ENCODE results near the gene ST6GALNAC5.

ST6GALNAC5 gene

GRCh38 chr1:76944942-76945341 is 77.7 kb downstream of the ST6GALNAC5 start:
- H3K9me3 ChIP-seq (ENCODE audit: control extremely low read depth in 1 of 5, control insufficient read depth in 4 of 5, insufficient read depth in 2 of 5, low read depth in 1 of 5, low read length in 4 of 5): no peaks in the 10 kb centered on the region
- H3K4me1 ChIP-seq (ENCODE audit: control extremely low read depth in 1 of 4, control insufficient read depth in 4 of 4, insufficient read depth in 4 of 4, low read length in 3 of 4): no peaks in the 10 kb centered on the region
- H3K4me3 ChIP-seq (ENCODE audit: control insufficient read depth in 1 of 7, extremely low read depth in 1 of 7, insufficient read depth in 4 of 7, low read depth in 2 of 7, low read length in 6 of 7): no peak overlapping the region
- 100% methylated on average over 1 of the region's 2 CpGs for WGBS (ENCODE audit: insufficient coverage)
- no peaks in the 10 kb centered on the region for H3K36me3 ChIP-seq (ENCODE audit: control insufficient read depth in 4 of 4, insufficient read depth in 4 of 4, low read length in 3 of 4)
- ChIA-PET CTCF (no interaction called here), POLR2A (no interaction called here)
- no peak for DNase-seq
- H3K27me3 ChIP-seq (replicated peaks in 2 of 5; ENCODE audit: control insufficient read depth in 4 of 5, insufficient read depth in 5 of 5, low read length in 4 of 5): no peaks in the 10 kb centered on the region
- H3K27ac ChIP-seq (ENCODE audit: insufficient read depth in 1 of 2, low read depth in 1 of 2, low read length in 2 of 2, poor library complexity in 1 of 2, severe bottlenecking in 2 of 2): no peak overlapping the region

DNA sequence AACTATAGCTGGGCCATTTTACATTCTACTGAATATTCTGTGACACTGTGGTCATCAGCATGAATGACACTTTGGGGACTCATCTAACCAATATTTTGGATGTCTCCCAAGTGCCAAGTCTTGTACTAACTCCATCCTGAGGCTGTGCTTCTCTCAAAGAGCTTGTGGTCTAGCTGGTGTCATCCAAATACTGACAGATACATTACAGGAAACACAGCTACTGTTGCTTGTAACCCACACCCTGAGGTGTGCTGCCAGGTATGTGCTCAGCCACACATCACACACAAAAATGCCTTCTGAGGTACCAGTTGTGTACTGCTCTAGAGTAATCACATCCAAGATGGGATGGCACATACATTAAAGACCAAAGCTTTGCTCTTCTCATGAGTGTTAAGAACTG is 81.6 kb downstream of the ST6GALNAC5 start:
- Histone ChIP-seq H3K27me3 (replicated peaks in 2 of 5; ENCODE audit: control insufficient read depth in 4 of 5, insufficient read depth in 5 of 5, low read length in 4 of 5) (no peaks in the 10 kb centered on the region), H3K4me3 (ENCODE audit: control insufficient read depth in 1 of 7, extremely low read depth in 1 of 7, insufficient read depth in 4 of 7, low read depth in 2 of 7, low read length in 6 of 7) (no peak overlapping the region), H3K9me3 (ENCODE audit: control extremely low read depth in 1 of 5, control insufficient read depth in 4 of 5, insufficient read depth in 2 of 5, low read depth in 1 of 5, low read length in 4 of 5) (no peaks in the 10 kb centered on the region), H3K27ac (ENCODE audit: insufficient read depth in 1 of 2, low read depth in 1 of 2, low read length in 2 of 2, poor library complexity in 1 of 2, severe bottlenecking in 2 of 2) (no peak overlapping the region), H3K36me3 (ENCODE audit: control insufficient read depth in 4 of 4, insufficient read depth in 4 of 4, low read length in 3 of 4) (no peaks in the 10 kb centered on the region), H3K4me1 (ENCODE audit: control extremely low read depth in 1 of 4, control insufficient read depth in 4 of 4, insufficient read depth in 4 of 4, low read length in 3 of 4) (no peaks in the 10 kb centered on the region)
- no peak for DNase-seq
- CTCF ChIA-PET: no interaction called here
- POLR2A ChIA-PET: no interaction called here

DNA sequence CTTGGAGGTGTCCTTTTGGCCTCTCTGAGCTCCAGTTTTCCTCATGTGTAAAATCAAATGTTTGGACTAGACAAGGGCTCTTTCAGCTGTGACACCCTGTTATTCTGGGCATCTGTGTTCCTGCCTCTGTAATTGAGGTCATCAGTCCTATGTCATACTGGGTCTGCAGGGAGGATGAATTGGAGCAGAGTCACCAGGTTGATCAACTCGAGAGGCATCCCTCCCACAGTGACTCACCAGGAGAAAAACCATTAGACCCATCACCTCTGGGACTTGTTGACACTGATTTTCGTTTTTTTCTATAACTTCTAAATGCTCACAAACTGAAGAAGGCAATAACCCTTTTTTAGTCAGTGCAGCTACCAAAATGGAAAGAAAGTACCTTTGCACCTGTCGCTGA is 82.2 kb downstream of the ST6GALNAC5 start:
- POLR2A ChIA-PET: no interaction called here

GRCh38 chr1:76950306-76950705 is 83.0 kb downstream of the ST6GALNAC5 start:
- Histone ChIP-seq H3K9me3 (ENCODE audit: control extremely low read depth in 1 of 5, control insufficient read depth in 4 of 5, insufficient read depth in 2 of 5, low read depth in 1 of 5, low read length in 4 of 5) (no peaks in the 10 kb centered on the region), H3K4me3 (ENCODE audit: control insufficient read depth in 1 of 7, extremely low read depth in 1 of 7, insufficient read depth in 4 of 7, low read depth in 2 of 7, low read length in 6 of 7) (no peak overlapping the region), H3K27me3 (replicated peaks in 2 of 5; ENCODE audit: control insufficient read depth in 4 of 5, insufficient read depth in 5 of 5, low read length in 4 of 5) (no peaks in the 10 kb centered on the region), H3K27ac (ENCODE audit: insufficient read depth in 1 of 2, low read depth in 1 of 2, low read length in 2 of 2, poor library complexity in 1 of 2, severe bottlenecking in 2 of 2) (no peak overlapping the region), H3K4me1 (ENCODE audit: control extremely low read depth in 1 of 4, control insufficient read depth in 4 of 4, insufficient read depth in 4 of 4, low read length in 3 of 4) (no peaks in the 10 kb centered on the region), H3K36me3 (ENCODE audit: control insufficient read depth in 4 of 4, insufficient read depth in 4 of 4, low read length in 3 of 4) (no peaks in the 10 kb centered on the region)
- POLR2A ChIA-PET: no interaction called here
- 93% methylated on average over 1 of the region's 2 CpGs for WGBS (ENCODE audit: insufficient coverage)
- CTCF ChIA-PET: no interaction called here
- DNase-seq: no peak

More for the DNA sequence above, 82.2 kb downstream of the ST6GALNAC5 start:
- no peak for DNase-seq
- CTCF ChIA-PET: no interaction called here
- WGBS (ENCODE audit: insufficient coverage): 95% methylated on average over 3 of the region's 3 CpGs
- no peaks in the 10 kb centered on the region for H3K9me3 ChIP-seq (ENCODE audit: control extremely low read depth in 1 of 5, control insufficient read depth in 4 of 5, insufficient read depth in 2 of 5, low read depth in 1 of 5, low read length in 4 of 5)
- H3K4me1 ChIP-seq (ENCODE audit: control extremely low read depth in 1 of 4, control insufficient read depth in 4 of 4, insufficient read depth in 4 of 4, low read length in 3 of 4): no peaks in the 10 kb centered on the region
- no peaks in the 10 kb centered on the region for H3K36me3 ChIP-seq (ENCODE audit: control insufficient read depth in 4 of 4, insufficient read depth in 4 of 4, low read length in 3 of 4)
- H3K4me3 ChIP-seq (ENCODE audit: control insufficient read depth in 1 of 7, extremely low read depth in 1 of 7, insufficient read depth in 4 of 7, low read depth in 2 of 7, low read length in 6 of 7): no peak overlapping the region
- no peak overlapping the region for H3K27ac ChIP-seq (ENCODE audit: insufficient read depth in 1 of 2, low read depth in 1 of 2, low read length in 2 of 2, poor library complexity in 1 of 2, severe bottlenecking in 2 of 2)
- H3K27me3 ChIP-seq (replicated peaks in 2 of 5; ENCODE audit: control insufficient read depth in 4 of 5, insufficient read depth in 5 of 5, low read length in 4 of 5): no peaks in the 10 kb centered on the region

DNA sequence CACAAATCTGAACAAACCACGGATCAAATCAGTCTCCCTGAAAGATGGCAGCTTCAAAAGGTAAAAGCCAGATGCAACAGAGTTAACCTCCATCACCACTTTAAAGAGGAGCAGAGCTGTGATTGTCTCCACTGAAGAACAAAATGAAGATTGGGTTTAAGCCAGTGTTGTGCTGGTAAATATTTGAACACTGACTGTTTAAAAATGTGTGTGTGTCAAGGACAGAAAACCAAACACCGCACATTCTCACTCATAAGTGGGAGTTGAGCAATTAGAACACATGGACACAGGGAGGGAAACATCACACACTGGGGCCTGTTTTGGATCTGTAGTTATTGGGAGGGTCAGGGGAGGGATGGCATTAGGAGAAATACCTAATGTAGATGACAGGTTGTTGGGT is 83.9 kb downstream of the ST6GALNAC5 start:
- Histone ChIP-seq H3K4me3 (ENCODE audit: control insufficient read depth in 1 of 7, extremely low read depth in 1 of 7, insufficient read depth in 4 of 7, low read depth in 2 of 7, low read length in 6 of 7) (no peak overlapping the region), H3K9me3 (ENCODE audit: control extremely low read depth in 1 of 5, control insufficient read depth in 4 of 5, insufficient read depth in 2 of 5, low read depth in 1 of 5, low read length in 4 of 5) (no peaks in the 10 kb centered on the region), H3K27me3 (replicated peaks in 2 of 5; ENCODE audit: control insufficient read depth in 4 of 5, insufficient read depth in 5 of 5, low read length in 4 of 5) (no peaks in the 10 kb centered on the region), H3K36me3 (ENCODE audit: control insufficient read depth in 4 of 4, insufficient read depth in 4 of 4, low read length in 3 of 4) (no peaks in the 10 kb centered on the region), H3K4me1 (ENCODE audit: control extremely low read depth in 1 of 4, control insufficient read depth in 4 of 4, insufficient read depth in 4 of 4, low read length in 3 of 4) (no peaks in the 10 kb centered on the region), H3K27ac (ENCODE audit: insufficient read depth in 1 of 2, low read depth in 1 of 2, low read length in 2 of 2, poor library complexity in 1 of 2, severe bottlenecking in 2 of 2) (no peak overlapping the region)
- 100% methylated on average over 1 of the region's 2 CpGs for WGBS (ENCODE audit: insufficient coverage)
- ChIA-PET POLR2A (no interaction called here), CTCF (no interaction called here)
- no peak for DNase-seq

DNA sequence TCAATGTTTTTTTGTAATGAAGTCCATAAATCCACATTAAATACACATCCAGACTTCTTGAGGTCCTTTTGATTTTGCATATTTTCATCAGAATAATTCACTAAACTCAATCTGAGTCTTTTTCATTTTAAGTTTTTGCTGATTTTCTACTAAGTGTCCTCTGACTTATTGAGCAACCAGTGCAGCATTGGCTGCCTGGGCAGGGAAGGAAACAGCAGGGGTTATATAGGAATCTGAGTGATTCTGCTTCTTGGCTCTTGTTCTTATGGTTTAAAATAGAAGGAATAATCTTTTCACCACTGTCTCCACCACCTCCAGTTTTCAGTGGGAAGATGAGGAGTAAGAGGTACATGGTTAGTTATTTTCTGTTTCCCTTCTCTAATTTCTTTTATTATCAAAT is 88.4 kb downstream of the ST6GALNAC5 start:
- H3K9me3 ChIP-seq (ENCODE audit: control extremely low read depth in 1 of 5, control insufficient read depth in 4 of 5, insufficient read depth in 2 of 5, low read depth in 1 of 5, low read length in 4 of 5): no peaks in the 10 kb centered on the region
- H3K36me3 ChIP-seq (ENCODE audit: control insufficient read depth in 4 of 4, insufficient read depth in 4 of 4, low read length in 3 of 4): no peaks in the 10 kb centered on the region
- ChIA-PET CTCF (no interaction called here), POLR2A (no interaction called here)
- no peak for DNase-seq
- no peak overlapping the region for H3K27ac ChIP-seq (ENCODE audit: insufficient read depth in 1 of 2, low read depth in 1 of 2, low read length in 2 of 2, poor library complexity in 1 of 2, severe bottlenecking in 2 of 2)
- H3K4me1 ChIP-seq (ENCODE audit: control extremely low read depth in 1 of 4, control insufficient read depth in 4 of 4, insufficient read depth in 4 of 4, low read length in 3 of 4): no peaks in the 10 kb centered on the region
- H3K4me3 ChIP-seq (ENCODE audit: control insufficient read depth in 1 of 7, extremely low read depth in 1 of 7, insufficient read depth in 4 of 7, low read depth in 2 of 7, low read length in 6 of 7): no peak overlapping the region
- no peaks in the 10 kb centered on the region for H3K27me3 ChIP-seq (replicated peaks in 2 of 5; ENCODE audit: control insufficient read depth in 4 of 5, insufficient read depth in 5 of 5, low read length in 4 of 5)

DNA sequence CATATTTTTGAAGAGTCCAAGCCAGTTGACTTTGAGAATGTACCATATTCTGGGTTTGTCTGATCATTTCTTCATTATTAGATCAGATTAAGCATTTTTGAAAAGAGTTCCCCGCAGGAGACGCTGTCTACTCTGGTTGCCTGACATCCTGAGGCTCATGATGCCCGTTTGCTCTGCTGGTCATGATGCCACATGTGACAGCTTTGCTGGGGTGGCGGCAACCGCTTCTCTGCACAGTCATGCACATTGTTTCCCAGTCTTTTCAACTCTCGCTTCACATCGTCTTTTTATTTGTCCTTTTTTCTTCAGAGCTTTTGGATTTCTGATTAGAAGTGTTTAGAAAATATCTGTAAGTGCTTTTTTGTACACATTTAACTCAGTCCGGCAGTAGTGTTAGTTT is 90.7 kb downstream of the ST6GALNAC5 start:
- Histone ChIP-seq H3K9me3 (ENCODE audit: control extremely low read depth in 1 of 5, control insufficient read depth in 4 of 5, insufficient read depth in 2 of 5, low read depth in 1 of 5, low read length in 4 of 5) (no peaks in the 10 kb centered on the region), H3K36me3 (ENCODE audit: control insufficient read depth in 4 of 4, insufficient read depth in 4 of 4, low read length in 3 of 4) (no peaks in the 10 kb centered on the region), H3K4me1 (ENCODE audit: control extremely low read depth in 1 of 4, control insufficient read depth in 4 of 4, insufficient read depth in 4 of 4, low read length in 3 of 4) (no peaks in the 10 kb centered on the region), H3K4me3 (ENCODE audit: control insufficient read depth in 1 of 7, extremely low read depth in 1 of 7, insufficient read depth in 4 of 7, low read depth in 2 of 7, low read length in 6 of 7) (no peak overlapping the region), H3K27ac (ENCODE audit: insufficient read depth in 1 of 2, low read depth in 1 of 2, low read length in 2 of 2, poor library complexity in 1 of 2, severe bottlenecking in 2 of 2) (no peak overlapping the region), H3K27me3 (replicated peaks in 2 of 5; ENCODE audit: control insufficient read depth in 4 of 5, insufficient read depth in 5 of 5, low read length in 4 of 5) (no peaks in the 10 kb centered on the region)
- no peak for DNase-seq
- CTCF ChIA-PET: no interaction called here
- POLR2A ChIA-PET: interaction anchor here (0.6 kb wide), 1 partner anchor 15 kb away, joined by 3 read pairs; no protein-coding TSS in a partner anchor
- WGBS (ENCODE audit: insufficient coverage): 91% methylated on average over 5 of the region's 8 CpGs

- Histone ChIP-seq H3K27me3 (replicated peaks in 2 of 5; ENCODE audit: control insufficient read depth in 4 of 5, insufficient read depth in 5 of 5, low read length in 4 of 5) (no peaks in the 10 kb centered on the region), H3K36me3 (ENCODE audit: control insufficient read depth in 4 of 4, insufficient read depth in 4 of 4, low read length in 3 of 4) (no peaks in the 10 kb centered on the region), H3K4me3 (ENCODE audit: control insufficient read depth in 1 of 7, extremely low read depth in 1 of 7, insufficient read depth in 4 of 7, low read depth in 2 of 7, low read length in 6 of 7) (no peak overlapping the region), H3K27ac (ENCODE audit: insufficient read depth in 1 of 2, low read depth in 1 of 2, low read length in 2 of 2, poor library complexity in 1 of 2, severe bottlenecking in 2 of 2) (no peak overlapping the region), H3K4me1 (ENCODE audit: control extremely low read depth in 1 of 4, control insufficient read depth in 4 of 4, insufficient read depth in 4 of 4, low read length in 3 of 4) (no peaks in the 10 kb centered on the region), H3K9me3 (ENCODE audit: control extremely low read depth in 1 of 5, control insufficient read depth in 4 of 5, insufficient read depth in 2 of 5, low read depth in 1 of 5, low read length in 4 of 5) (no peaks in the 10 kb centered on the region)
- ChIA-PET POLR2A (no interaction called here), CTCF (no interaction called here)
- DNase-seq: no peak
- 90% methylated on average over 1 of the region's 4 CpGs for WGBS (ENCODE audit: insufficient coverage)
Measured at GRCh38 chr1:76958828-76959227, 91.5 kb downstream of the ST6GALNAC5 start.

All from common myeloid progenitor, CD34-positive (primary cell).